ENCODE measurements around the gene IL24. TPM values are rescaled to one million over a fixed set of nuclear protein-coding genes. Genes with fewer than 3 reads are reported as not detected.
A peak's percentile ranks its signal among the peaks of the same experiment; 100 is the strongest.

Gene IL24
- total RNA-seq, 1 donor from 2014 or later, result not detected

DNA sequence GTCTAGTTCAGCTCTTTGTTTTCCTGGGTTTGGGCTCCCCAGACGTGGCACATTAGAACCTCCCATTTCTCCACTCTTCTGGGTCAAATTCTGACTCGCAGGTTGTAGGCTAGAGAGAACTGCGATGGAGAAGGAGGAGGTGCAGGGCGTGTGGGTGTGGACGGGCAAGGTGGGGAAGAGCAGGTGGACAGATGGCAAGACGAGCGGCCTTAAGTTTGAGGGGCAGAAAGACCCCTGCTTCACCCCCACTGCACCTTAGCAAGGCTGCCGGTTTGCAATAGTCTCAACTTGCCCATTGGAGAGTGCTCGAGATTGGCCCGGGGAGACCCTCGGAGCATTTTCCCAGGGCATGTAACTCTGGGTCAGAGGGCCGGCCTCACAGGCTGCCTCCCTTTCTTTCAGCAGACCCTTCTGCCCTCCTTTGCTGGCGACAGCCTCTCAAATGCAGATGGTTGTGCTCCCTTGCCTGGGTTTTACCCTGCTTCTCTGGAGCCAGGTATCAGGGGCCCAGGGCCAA is 1.7 kb downstream of the IL24 start:
- Mint-ChIP-seq H3K9me3 (ENCODE audit: unreplicated experiment) (no peaks in the 10 kb centered on the region), H3K27ac (ENCODE audit: unreplicated experiment) (no peak overlapping the region), H3K27me3 (ENCODE audit: unreplicated experiment) (no peaks in the 10 kb centered on the region), H3K4me3 (ENCODE audit: unreplicated experiment) (no peak overlapping the region), H3K4me1 (ENCODE audit: unreplicated experiment) (peaks cover 5% of the 10 kb centered on the region), H3K36me3 (ENCODE audit: unreplicated experiment) (no peaks in the 10 kb centered on the region)
- peak; percentile 75 for DNase-seq (ENCODE audit: extremely low spot score, unreplicated experiment)
- TF ChIP-seq, protein P1, sequence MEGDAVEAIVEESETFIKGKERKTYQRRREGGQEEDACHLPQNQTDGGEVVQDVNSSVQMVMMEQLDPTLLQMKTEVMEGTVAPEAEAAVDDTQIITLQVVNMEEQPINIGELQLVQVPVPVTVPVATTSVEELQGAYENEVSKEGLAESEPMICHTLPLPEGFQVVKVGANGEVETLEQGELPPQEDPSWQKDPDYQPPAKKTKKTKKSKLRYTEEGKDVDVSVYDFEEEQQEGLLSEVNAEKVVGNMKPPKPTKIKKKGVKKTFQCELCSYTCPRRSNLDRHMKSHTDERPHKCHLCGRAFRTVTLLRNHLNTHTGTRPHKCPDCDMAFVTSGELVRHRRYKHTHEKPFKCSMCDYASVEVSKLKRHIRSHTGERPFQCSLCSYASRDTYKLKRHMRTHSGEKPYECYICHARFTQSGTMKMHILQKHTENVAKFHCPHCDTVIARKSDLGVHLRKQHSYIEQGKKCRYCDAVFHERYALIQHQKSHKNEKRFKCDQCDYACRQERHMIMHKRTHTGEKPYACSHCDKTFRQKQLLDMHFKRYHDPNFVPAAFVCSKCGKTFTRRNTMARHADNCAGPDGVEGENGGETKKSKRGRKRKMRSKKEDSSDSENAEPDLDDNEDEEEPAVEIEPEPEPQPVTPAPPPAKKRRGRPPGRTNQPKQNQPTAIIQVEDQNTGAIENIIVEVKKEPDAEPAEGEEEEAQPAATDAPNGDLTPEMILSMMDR (IDR thresholded peaks at IDR 0.05), result no peak

DNA sequence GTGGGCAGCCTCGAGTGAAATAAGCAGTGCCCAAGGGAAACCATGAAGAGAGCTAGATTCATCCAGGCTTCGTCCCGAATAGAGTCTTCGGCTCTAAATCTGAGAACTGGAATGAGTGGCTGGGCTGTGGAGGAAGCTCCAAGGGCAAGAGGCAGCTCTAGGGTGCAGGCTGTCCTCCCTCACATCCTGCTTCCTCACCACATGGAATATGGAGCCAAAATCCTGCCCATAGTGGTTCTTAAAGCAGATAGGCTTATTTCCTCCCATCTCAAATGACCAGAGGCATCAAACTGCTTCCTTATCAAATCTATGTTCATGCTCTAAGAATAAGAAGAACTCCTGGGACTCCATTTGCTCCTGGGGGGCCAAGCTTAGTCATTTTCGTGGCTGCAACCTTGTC is 2.5 kb downstream of the IL24 start:
- TF ChIP-seq, protein P1 (IDR thresholded peaks at IDR 0.05), result no peak
- no peaks in the 10 kb centered on the region for H3K9me3 Mint-ChIP-seq (ENCODE audit: unreplicated experiment)
- H3K27me3 Mint-ChIP-seq (ENCODE audit: unreplicated experiment), result no peaks in the 10 kb centered on the region
- no peak overlapping the region for H3K4me3 Mint-ChIP-seq (ENCODE audit: unreplicated experiment)
- H3K27ac Mint-ChIP-seq (ENCODE audit: unreplicated experiment), result no peak overlapping the region
- peaks cover 5% of the 10 kb centered on the region for H3K4me1 Mint-ChIP-seq (ENCODE audit: unreplicated experiment)
- no peaks in the 10 kb centered on the region for H3K36me3 Mint-ChIP-seq (ENCODE audit: unreplicated experiment)
- DNase-seq (ENCODE audit: extremely low spot score, unreplicated experiment), result no peak

DNA sequence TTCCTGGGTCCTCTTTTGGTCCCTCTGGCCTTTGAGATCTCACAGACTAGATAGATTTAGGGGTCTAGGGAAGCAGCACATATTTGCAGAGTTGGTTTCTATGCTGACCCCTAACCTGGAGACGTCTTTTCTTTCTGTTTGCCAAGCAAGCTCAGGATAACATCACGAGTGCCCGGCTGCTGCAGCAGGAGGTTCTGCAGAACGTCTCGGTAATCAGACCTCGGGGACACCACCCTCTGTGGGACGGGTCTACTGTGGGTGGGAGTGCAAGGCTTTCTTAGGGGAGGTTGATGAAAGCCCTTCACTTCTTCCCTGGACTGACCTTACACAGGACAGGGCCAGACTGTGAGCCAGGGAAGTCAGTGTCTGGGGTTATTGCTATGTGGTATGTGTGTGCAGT is 2.9 kb downstream of the IL24 start:
- Mint-ChIP-seq H3K4me1 (ENCODE audit: unreplicated experiment) (peaks cover 5% of the 10 kb centered on the region), H3K27ac (ENCODE audit: unreplicated experiment) (no peak overlapping the region), H3K36me3 (ENCODE audit: unreplicated experiment) (no peaks in the 10 kb centered on the region), H3K27me3 (ENCODE audit: unreplicated experiment) (no peaks in the 10 kb centered on the region), H3K9me3 (ENCODE audit: unreplicated experiment) (no peaks in the 10 kb centered on the region), H3K4me3 (ENCODE audit: unreplicated experiment) (no peak overlapping the region)
- TF ChIP-seq, protein P1 (IDR thresholded peaks at IDR 0.05), result no peak
- DNase-seq (ENCODE audit: extremely low spot score, unreplicated experiment), result peak; percentile 76

DNA sequence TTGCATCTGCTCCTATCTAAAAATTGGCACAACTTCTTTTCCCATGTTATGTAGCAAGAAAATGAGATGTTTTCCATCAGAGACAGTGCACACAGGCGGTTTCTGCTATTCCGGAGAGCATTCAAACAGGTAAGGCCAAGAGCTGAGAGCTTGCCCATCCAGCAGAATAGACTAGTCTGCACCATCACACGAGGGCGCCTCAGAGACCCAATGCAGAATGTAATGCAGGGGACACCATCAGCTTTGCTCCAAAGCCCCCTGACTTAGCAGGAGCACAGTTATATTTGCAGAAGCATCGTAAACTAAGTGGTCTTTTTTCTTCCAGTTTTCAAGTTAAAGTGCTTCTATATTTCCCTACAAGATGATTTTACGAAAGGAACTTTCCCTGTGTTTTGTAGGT is 4.7 kb downstream of the IL24 start:
- H3K27me3 Mint-ChIP-seq (ENCODE audit: unreplicated experiment), result no peaks in the 10 kb centered on the region
- H3K4me3 Mint-ChIP-seq (ENCODE audit: unreplicated experiment), result no peak overlapping the region
- no peak for DNase-seq (ENCODE audit: extremely low spot score, unreplicated experiment)
- H3K9me3 Mint-ChIP-seq (ENCODE audit: unreplicated experiment), result no peaks in the 10 kb centered on the region
- H3K36me3 Mint-ChIP-seq (ENCODE audit: unreplicated experiment), result no peaks in the 10 kb centered on the region
- no peak overlapping the region for H3K27ac Mint-ChIP-seq (ENCODE audit: unreplicated experiment)
- H3K4me1 Mint-ChIP-seq (ENCODE audit: unreplicated experiment), result peaks cover 7% of the 10 kb centered on the region
- TF ChIP-seq, protein P1 (IDR thresholded peaks at IDR 0.05), result no peak

DNA sequence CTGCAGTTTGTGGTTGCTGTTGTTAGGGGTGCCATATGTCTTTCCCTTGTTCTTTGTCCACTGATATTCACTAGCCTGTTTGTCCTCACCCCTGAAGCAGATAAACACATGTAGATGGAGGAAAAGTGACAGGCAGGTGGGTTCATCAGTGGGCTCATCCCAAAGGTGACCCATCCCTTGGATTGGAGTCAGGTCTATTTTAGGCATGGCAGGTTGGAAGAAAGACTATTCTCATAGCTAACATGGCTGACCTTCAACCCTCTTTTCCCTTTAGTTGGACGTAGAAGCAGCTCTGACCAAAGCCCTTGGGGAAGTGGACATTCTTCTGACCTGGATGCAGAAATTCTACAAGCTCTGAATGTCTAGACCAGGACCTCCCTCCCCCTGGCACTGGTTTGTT is 5.5 kb downstream of the IL24 start:
- Mint-ChIP-seq H3K9me3 (ENCODE audit: unreplicated experiment) (no peaks in the 10 kb centered on the region), H3K4me3 (ENCODE audit: unreplicated experiment) (no peak overlapping the region), H3K36me3 (ENCODE audit: unreplicated experiment) (no peaks in the 10 kb centered on the region), H3K4me1 (ENCODE audit: unreplicated experiment) (peaks cover 7% of the 10 kb centered on the region), H3K27me3 (ENCODE audit: unreplicated experiment) (no peaks in the 10 kb centered on the region), H3K27ac (ENCODE audit: unreplicated experiment) (no peak overlapping the region)
- TF ChIP-seq, protein P1 (IDR thresholded peaks at IDR 0.05), result no peak
- DNase-seq (ENCODE audit: extremely low spot score, unreplicated experiment), result no peak
